NCI-H2107 (cell line): ENCODE data around the gene HSPB8.
"Not testable (repeated sequence)": the region's sequence is repeated elsewhere in the genome, so short reads cannot be mapped to it uniquely, and the experiment has no call there.

Experiments used
- DNase-seq: peaks from one replicate; lab custom pipeline; 2025; lab: John Stamatoyannopoulos, UW

The HSPB8 gene

DNA sequence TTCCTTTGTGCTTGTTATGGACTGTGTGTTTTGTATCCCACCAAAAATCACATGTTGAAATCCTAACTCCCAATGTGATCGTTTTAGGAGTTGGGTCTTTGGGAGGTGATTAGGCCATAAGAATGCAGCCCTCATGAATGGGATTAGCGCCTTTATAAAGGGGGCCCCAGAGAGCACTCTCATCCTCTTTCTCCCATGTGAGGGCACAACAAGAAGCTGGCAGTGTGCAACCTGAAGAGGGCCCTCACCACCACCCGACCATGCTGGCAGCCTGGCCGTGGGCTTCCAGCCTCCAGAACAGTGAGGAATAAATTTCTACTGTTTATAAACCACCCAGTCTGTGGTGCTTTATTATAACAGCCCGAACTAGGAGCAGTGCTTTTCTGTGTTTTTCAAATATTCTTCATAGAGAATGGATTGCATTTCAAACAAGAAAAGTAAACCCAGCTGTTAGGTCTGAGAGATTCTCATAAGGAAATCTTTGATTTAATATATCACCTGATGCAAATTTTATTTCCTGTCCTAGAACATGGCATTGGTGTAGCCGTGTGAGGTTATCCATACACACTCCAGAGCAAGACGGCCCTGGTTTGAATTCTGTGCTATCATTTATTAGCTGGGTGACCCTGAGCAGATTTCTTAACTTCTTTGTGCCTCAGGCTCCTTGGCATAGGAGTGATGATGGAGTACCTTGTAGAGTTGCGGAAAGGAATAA is 27.8 kb downstream of the HSPB8 start:
- no peak for DNase-seq

DNA sequence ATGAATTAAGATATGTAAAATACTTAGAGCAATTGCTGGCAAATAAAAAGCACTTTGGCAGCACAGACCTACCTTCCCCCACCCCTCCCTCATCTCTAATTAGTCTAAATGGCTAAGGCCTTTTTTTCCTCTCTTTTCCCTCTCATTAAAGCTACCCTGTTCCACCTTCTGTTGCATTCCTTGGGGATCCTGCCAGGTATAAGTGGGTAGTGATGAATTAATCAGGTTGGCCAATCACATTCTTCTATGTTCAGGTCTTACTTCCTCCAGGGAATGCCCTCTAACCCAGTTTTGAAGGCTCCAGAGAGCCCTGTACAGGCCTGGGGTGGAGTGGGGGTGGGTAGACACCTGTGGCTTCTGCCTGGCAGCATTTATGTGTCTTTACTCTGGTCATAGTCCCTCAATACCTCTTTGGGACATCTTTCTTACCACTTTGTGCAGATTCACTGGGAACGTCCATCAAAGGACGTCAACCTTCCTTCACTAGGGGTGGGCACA is 28.4 kb downstream of the HSPB8 start:
- no peak for DNase-seq

DNA sequence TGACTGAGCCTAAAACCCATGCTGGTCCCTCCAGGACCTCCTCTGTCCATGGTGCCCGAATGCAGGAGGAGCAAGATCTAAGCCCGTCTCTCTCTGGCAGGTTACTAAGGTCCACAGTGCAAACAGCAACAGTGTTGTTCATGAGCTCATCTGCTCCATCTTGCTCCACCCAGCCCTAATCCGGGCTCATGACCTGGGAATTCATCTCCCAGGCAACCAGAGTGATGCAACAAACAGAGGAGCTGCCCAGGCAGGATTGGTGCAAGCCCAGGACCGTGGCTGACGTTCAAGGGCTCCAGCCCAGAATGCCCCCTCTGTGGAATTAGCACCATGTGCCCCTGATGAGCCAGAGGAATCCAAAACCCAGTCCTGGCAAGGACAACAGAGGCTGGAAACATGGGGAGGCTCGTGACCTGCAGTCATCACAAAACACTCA is 29.9 kb downstream of the HSPB8 start:
- no peak for DNase-seq

DNA sequence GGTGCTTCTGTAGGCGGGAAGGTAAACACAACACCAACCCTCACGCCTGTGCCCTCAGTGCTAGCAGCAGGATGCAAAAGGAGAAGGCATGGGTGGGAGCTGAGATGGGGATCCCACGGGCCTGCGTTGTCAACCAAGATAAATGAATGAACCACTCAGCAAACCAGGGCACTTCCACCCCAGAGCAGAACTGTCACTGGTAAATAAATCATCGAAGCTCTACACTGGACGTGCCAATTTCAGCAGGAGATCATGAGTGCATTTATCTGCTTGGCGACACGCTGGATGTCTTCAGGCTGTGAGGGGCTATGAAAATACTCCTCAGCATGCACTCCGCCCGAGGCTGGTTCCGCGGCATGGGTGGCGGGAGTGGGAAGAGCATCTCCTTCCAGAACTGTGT is 33.2 kb downstream of the HSPB8 start:
- DNase-seq, result no peak

- DNase-seq, result no peak
Observed at GRCh38 chr12:119216084-119216483, 37.4 kb downstream of the HSPB8 start.

- DNase-seq, result not testable (repeated sequence)
Observed at GRCh38 chr12:119218875-119219274, 40.1 kb downstream of the HSPB8 start.

- no peak for DNase-seq
Observed at GRCh38 chr12:119222222-119222951, 43.7 kb downstream of the HSPB8 start.

- peak; percentile 65 for DNase-seq
Observed at GRCh38 chr12:119225454-119225853, 46.7 kb downstream of the HSPB8 start.

- DNase-seq, result no peak
Observed at GRCh38 chr12:119227292-119227691, 48.6 kb downstream of the HSPB8 start.

- no peak for DNase-seq
Observed at GRCh38 chr12:119229205-119229604, 50.5 kb downstream of the HSPB8 start.

DNA sequence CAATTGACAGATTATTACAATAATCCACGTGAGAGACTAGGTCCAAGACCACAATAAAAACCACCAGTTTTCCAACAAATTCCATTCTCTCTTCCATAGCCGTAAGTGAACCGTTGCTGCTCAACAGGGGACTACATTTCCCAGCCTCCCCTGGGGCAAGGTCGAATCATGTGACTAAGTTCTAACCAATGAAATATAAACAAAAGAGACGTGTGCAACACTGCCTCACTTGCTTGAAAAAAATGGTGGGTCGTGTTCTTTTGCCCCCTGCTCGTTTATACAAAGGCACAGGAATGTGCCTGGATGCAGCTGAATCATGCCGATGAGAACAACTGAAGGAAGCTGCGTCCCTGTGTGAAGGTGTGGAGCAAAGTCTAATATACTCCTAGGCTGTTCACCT is 51.1 kb downstream of the HSPB8 start:
- no peak for DNase-seq

GRCh38 chr12:119230807-119231206 is 52.1 kb downstream of the HSPB8 start:
- DNase-seq, result no peak

GRCh38 chr12:119231774-119232173 is 53.0 kb downstream of the HSPB8 start:
- no peak for DNase-seq

- DNase-seq, result no peak
Observed at GRCh38 chr12:119235197-119235751, 56.5 kb downstream of the HSPB8 start.

- no peak for DNase-seq
Observed at GRCh38 chr12:119236372-119236771, 57.6 kb downstream of the HSPB8 start.

- DNase-seq, result no peak
Observed at GRCh38 chr12:119239040-119239439, 60.3 kb downstream of the HSPB8 start.

DNA sequence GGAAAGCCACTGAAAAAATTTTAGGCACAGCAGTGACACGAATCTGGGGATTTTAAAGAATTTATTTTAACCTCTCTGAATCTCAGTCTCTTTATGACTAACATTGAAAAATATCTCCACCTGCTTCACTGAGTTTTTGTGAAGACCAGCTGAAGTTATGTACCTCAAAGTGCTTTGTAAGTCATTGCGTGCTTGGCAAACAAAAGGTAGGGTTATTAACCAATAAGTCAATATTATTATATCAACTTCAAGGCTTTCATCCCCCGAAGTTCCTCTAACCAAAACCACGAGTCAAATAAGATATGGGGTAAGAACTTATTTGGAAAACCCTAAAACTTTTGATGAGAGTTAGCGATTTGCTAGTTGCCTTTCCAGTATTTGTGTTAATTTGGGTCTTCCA is 62.3 kb downstream of the HSPB8 start:
- DNase-seq, result no peak

DNA sequence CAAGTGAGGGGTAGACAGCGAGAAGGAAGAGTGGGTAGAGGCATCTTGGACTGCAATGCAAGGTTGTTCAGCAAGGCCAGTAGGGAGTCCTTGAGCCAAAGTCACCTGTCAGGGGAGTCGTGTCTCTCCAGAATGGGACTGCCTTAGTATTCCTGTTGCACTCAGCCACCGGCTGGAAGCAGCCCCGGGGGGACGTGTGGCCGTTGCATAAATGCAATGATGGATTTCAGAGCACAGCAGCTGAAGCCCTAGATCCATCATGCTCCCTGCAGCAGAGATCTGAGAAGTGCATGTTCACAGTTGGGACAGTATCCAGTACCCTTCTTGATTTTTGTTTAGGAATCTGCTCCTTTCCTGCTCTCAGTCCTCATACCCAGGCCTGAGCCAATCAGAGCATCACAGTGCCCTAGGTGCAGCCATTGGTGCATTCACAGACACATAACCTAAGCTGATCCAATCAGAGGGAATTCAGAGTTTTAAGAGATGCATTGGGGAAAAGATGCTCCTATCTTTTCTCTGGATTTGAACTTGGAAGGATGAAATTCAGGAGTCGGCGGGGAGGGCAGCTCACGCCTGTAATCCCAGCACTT is 62.9 kb downstream of the HSPB8 start:
- DNase-seq, result no peak
